Thymus (tissue), 11 donors: ENCODE measurements around the gene GRB10. TPM values are rescaled to one million over a fixed set of nuclear protein-coding genes. Genes with fewer than 3 reads are reported as not detected.

ENCODE experiments used
- DNase-seq, 9 donors: peaks; one replicate each; pipeline ENCODE4 v3.0.0-alpha.2; 2013; ENCODE audit warnings: low spot score in 9 of 9, low read depth in 6 of 9, missing footprints in 1 of 9
- H3K27ac ChIP-seq, 2 donors: one replicate each; pipeline ENCODE4 v1.5.1; 2013; ENCODE audit warnings: control low read depth in 1 of 2, low read depth in 1 of 2, low read length in 1 of 2, mild to moderate bottlenecking in 1 of 2, moderate library complexity in 1 of 2
- H3K27me3 ChIP-seq, 2 donors: one replicate each; pipeline ENCODE4 v1.5.1; 2013; ENCODE audit warnings: low read length in 1 of 2; ENCODE audit not compliant: control insufficient read depth in 2 of 2, insufficient read depth in 1 of 2
- H3K36me3 ChIP-seq, 2 donors: one replicate each; pipeline ENCODE4 v1.5.1; 2013; ENCODE audit warnings: low read length in 1 of 2, mild to moderate bottlenecking in 1 of 2, moderate library complexity in 1 of 2; ENCODE audit not compliant: control insufficient read depth in 2 of 2, insufficient read depth in 2 of 2
- H3K4me1 ChIP-seq, 2 donors: one replicate each; pipeline ENCODE4 v1.5.1; 2013; ENCODE audit warnings: low read length in 2 of 2; ENCODE audit not compliant: control insufficient read depth in 2 of 2, insufficient read depth in 2 of 2
- H3K4me3 ChIP-seq, 2 donors: one replicate each; pipeline ENCODE4 v1.5.1; 2013; ENCODE audit warnings: low read length in 2 of 2, control low read depth in 1 of 2, mild to moderate bottlenecking in 1 of 2
- H3K9me3 ChIP-seq, 2 donors: one replicate each; pipeline ENCODE4 v1.5.1; 2013; ENCODE audit warnings: low read length in 1 of 2, mild to moderate bottlenecking in 1 of 2; ENCODE audit not compliant: control insufficient read depth in 2 of 2, insufficient read depth in 1 of 2
- WGBS: extraction: QIAGEN DNeasy Blood & Tissue Kit; methylation state at CpG from one replicate; pipeline ENCODE4 v1.1.7; 2013; 5-methylcytosine and 5-hydroxymethylcytosine counted together
- polyA plus RNA-seq: library from polyadenylated mRNA; stranded (reverse); fragments of 200-250 nt; gene quantifications from one replicate; pipeline ENCODE4 v1.2.3, GENCODE V29; 2013
- total RNA-seq: library from RNA; stranded (reverse); fragments of 120-200 nt; gene quantifications from one replicate; pipeline ENCODE4 v1.2.4, GENCODE V29; 2013
- donor health status: healthy.

Gene GRB10
- total and polyA plus RNA-seq, 2 donors = 2.8 to 7.8 TPM

GRCh38 chr7:50761713-50762112 lies 21.0 kb downstream of the GRB10 start:
- peaks cover 7 to 9% of the 10 kb centered on the region in 2 donors for H3K4me1 ChIP-seq
- no peaks in the 10 kb centered on the region for H3K36me3 ChIP-seq
- peaks cover 0 to 3% of the 10 kb centered on the region in 2 donors for H3K9me3 ChIP-seq
- no peak overlapping the region for H3K27ac ChIP-seq
- peak in 6 of 9 donors; percentile 18 to 61 (median 32) for DNase-seq
- WGBS = 23% methylated on average over 7 of the region's 7 CpGs
- H3K4me3 ChIP-seq = no peak overlapping the region
- H3K27me3 ChIP-seq = no peaks in the 10 kb centered on the region

DNA sequence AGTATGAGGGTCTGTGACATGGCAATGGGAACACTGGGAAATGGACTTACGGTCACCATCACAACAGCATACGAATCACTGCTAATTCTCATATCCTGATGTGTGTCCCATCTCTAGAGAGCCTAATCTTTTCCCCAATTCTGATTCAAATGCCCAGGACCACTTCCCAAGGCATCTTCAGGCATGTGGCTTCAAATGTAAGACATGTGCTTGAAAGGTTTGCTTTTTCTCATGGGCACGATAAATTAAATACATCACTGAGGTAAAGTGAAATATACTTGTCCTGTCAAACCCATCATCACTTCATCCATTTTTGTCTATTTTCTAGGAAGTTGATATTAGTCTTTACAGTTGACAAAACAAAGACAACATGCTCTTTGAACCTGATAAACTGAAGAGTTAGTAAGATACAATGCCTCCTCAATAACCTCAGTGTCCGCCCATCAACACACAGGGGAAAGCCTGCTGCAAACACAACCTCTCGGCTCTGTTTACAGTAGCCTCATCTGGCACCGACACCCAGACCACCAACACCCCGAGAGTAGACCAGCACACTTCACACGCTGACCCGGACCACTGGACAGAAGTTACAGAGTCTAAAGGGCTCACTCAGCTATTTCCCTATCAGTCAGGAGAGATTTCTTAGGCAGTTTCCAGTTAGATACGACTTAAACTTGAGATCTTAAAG lies 24.8 kb downstream of the GRB10 start:
- Histone ChIP-seq H3K36me3 (no peaks in the 10 kb centered on the region), H3K27me3 (no peaks in the 10 kb centered on the region), H3K9me3 (no peaks in the 10 kb centered on the region), H3K4me1 (peaks cover 9 to 13% of the 10 kb centered on the region in 2 donors), H3K27ac (no peak overlapping the region), H3K4me3 (no peak overlapping the region)
- 89% methylated on average over 10 of the region's 10 CpGs for WGBS
- no peak for DNase-seq

DNA sequence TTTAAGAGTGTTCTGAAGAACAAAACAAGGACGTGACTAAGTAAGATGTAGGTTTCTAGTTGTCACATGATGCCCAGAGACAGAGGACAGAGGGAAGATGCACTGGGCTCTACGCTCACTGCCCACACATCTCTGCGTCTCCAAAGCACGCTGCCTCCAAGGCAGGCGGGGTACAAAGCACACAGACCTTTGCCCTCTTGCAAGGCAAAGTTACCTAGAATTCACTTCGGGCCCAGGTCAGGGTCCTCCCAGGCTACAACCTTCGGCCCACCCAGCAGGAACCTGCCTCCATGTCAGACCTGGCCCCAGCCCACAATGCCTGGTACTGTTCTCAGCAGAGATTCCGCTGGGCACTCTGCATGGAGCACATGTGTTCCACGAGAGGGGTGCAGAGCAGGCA lies 26.5 kb downstream of the GRB10 start:
- Histone ChIP-seq H3K4me1 (peaks cover 0 to 5% of the 10 kb centered on the region in 2 donors), H3K4me3 (no peak overlapping the region), H3K36me3 (no peaks in the 10 kb centered on the region), H3K27ac (no peak overlapping the region), H3K27me3 (no peaks in the 10 kb centered on the region), H3K9me3 (no peaks in the 10 kb centered on the region)
- WGBS = 92% methylated on average over 9 of the region's 9 CpGs
- no peak for DNase-seq

DNA sequence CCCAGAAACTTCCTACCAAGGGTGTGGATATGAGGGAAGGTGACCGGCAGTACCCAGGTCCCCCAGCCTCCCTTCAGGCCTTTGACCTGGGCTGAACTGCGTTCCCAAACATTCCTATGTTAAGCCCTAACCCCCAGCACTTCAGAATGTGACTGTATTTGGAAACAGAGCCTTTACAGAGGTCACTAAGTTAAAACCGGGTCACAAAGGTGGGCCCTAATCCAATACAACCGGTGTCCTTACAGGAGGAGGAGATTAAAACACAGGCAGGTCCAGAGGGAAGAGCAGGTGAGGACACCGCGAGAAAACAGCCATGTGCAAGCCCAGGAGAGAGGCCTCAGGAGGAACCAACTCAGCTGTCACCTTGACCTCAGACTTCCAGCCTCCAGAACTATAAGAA lies 28.0 kb downstream of the GRB10 start:
- WGBS = 95% methylated on average over 6 of the region's 6 CpGs
- Histone ChIP-seq H3K27me3 (no peaks in the 10 kb centered on the region), H3K36me3 (no peaks in the 10 kb centered on the region), H3K4me3 (no peak overlapping the region), H3K4me1 (peaks cover 0 to 5% of the 10 kb centered on the region in 2 donors), H3K9me3 (no peaks in the 10 kb centered on the region), H3K27ac (no peak overlapping the region)
- no peak for DNase-seq

- WGBS = 94% methylated on average over 6 of the region's 6 CpGs
- Histone ChIP-seq H3K36me3 (no peaks in the 10 kb centered on the region), H3K9me3 (no peaks in the 10 kb centered on the region), H3K27me3 (no peaks in the 10 kb centered on the region), H3K27ac (no peak overlapping the region), H3K4me1 (peaks cover 0 to 5% of the 10 kb centered on the region in 2 donors), H3K4me3 (no peak overlapping the region)
- DNase-seq = no peak
These were observed 28.5 kb downstream of the GRB10 start for GRCh38 chr7:50754241-50754640.

- Histone ChIP-seq H3K27me3 (no peaks in the 10 kb centered on the region), H3K9me3 (no peaks in the 10 kb centered on the region), H3K4me3 (no peak overlapping the region), H3K36me3 (no peaks in the 10 kb centered on the region), H3K27ac (no peak overlapping the region), H3K4me1 (peaks cover 0 to 5% of the 10 kb centered on the region in 2 donors)
- no peak for DNase-seq
- 95% methylated on average over 4 of the region's 4 CpGs for WGBS
These were observed 30.3 kb downstream of the GRB10 start for GRCh38 chr7:50752422-50752821.

- H3K27me3 ChIP-seq = no peaks in the 10 kb centered on the region
- H3K27ac ChIP-seq = no peak overlapping the region
- 89% methylated on average over 1 of the region's 1 CpG for WGBS
- H3K9me3 ChIP-seq = no peaks in the 10 kb centered on the region
- peaks cover 0 to 5% of the 10 kb centered on the region in 2 donors for H3K4me1 ChIP-seq
- no peak overlapping the region for H3K4me3 ChIP-seq
- no peak for DNase-seq
- no peaks in the 10 kb centered on the region for H3K36me3 ChIP-seq
These were observed 31.6 kb downstream of the GRB10 start for GRCh38 chr7:50751146-50751545.

DNA sequence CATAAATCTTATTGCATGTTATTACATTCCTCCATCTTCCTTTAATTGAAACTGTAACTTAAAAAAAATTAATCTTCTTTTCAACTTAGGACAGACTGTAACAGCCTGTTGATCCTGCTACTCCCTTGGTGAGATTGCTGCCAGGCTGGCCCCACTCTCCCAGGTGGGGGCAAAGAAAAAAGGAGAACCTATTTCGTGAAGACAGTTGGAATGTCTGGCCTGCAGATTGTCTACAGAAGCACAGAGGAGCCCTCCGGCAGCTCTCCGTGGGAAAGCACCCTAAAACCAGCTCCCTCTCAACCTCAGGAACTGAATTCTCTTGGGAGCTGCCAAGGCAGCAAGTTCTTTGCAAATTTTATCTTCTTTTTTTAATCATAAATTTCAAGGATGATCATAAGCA lies 32.8 kb downstream of the GRB10 start:
- 88% methylated on average over 3 of the region's 3 CpGs for WGBS
- Histone ChIP-seq H3K36me3 (no peaks in the 10 kb centered on the region), H3K9me3 (no peaks in the 10 kb centered on the region), H3K27ac (no peak overlapping the region), H3K4me1 (peaks cover 0 to 5% of the 10 kb centered on the region in 2 donors), H3K27me3 (no peaks in the 10 kb centered on the region), H3K4me3 (no peak overlapping the region)
- DNase-seq = no peak

DNA sequence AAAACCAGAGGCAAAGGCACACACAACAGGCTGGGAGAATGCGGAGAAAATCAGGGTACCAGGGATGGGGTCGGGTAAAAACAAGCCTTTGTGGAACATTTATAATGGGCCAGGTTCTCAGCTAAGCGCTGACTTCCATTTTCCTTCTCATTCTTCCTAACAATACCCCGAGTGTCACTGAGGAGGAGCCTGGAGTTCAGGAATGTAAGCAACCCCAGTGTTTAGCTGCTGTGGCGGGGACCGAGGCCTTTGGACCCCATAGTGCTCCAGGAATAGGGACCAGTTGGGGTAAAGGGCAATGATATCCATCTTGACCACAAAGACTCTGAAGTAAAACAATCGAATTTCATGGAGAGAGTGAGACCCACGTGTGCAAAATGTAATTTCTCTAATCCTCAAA lies 34.2 kb downstream of the GRB10 start:
- H3K4me3 ChIP-seq = no peak overlapping the region
- no peak overlapping the region for H3K27ac ChIP-seq
- no peaks in the 10 kb centered on the region for H3K4me1 ChIP-seq
- 98% methylated on average over 8 of the region's 8 CpGs for WGBS
- H3K27me3 ChIP-seq = no peaks in the 10 kb centered on the region
- no peak for DNase-seq
- no peaks in the 10 kb centered on the region for H3K9me3 ChIP-seq
- no peaks in the 10 kb centered on the region for H3K36me3 ChIP-seq
